ENCODE measurements around the gene GUCA2B.

Gene GUCA2B

GRCh38 chr1:42152907-42153600 lies at the start of gene GUCA2B:
TSS of gene GUCA2B (plus strand) at chr1:42153410. CDS start at chr1:42153451, 41 bp downstream.
- no peak for DNase-seq

DNA sequence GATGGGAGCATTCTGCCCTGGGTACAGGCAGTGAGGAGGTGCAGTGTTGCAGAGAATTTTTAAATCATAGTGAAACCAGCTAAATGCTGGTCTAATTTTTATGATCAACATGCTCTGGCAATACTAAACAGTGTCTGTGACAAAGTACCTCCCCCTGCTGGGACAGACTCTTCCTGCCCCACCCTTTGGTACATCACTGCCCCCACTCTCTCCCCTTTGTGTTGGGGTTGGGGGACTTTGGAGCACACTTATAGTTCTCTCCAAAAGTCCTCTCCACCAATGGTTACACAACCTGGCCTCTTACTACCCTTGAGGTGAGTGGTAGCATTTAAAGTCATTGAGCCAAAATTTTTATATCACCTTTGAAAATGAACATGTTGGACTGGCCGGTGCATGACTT lies 48.2 kb upstream of the GUCA2B start:
- DNase-seq = no peak

- no peak for DNase-seq
Measured at GRCh38 chr1:42108309-42108708, 44.9 kb upstream of the GUCA2B start.

- no peak for DNase-seq
Measured at GRCh38 chr1:42109600-42109999, 43.6 kb upstream of the GUCA2B start.

DNA sequence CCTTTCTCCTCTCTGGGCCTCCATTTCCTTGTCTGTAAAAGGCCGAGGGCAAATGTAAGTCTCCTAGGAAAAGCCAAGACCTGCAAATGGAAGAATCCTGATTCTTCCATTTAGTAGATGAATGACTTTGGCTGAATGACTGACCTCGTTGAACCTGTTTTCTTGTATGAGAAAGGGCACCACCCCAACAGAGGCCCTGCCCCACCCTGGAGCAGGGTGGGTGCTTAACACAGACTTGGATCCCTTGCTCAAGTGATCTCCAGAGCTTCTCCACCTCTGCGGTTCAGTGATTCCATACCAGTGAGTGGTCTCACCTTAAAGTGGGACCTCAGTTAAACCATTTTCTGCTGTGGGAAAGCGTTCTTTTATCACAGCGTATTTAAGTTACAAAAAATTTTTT lies 39.0 kb upstream of the GUCA2B start:
- DNase-seq = no peak

DNA sequence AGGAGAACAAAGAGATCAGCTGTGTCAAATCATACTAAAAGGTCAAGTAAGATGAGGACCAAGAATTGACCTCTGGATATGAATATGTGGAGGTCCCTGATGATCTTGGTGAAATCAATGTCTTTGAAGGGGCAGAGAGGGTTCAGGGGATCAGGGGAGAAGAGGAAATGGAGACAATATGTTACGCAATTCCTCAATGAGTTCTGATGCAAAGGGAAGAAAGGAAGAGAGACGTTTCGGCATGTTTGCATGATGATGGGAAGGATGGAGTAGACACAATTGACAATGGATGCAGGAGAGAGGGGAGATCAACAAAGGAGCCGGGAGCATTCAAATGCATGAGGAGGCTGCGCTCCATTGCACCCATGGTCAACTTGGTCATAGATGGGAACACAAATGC lies 36.0 kb upstream of the GUCA2B start:
- no peak for DNase-seq

DNA sequence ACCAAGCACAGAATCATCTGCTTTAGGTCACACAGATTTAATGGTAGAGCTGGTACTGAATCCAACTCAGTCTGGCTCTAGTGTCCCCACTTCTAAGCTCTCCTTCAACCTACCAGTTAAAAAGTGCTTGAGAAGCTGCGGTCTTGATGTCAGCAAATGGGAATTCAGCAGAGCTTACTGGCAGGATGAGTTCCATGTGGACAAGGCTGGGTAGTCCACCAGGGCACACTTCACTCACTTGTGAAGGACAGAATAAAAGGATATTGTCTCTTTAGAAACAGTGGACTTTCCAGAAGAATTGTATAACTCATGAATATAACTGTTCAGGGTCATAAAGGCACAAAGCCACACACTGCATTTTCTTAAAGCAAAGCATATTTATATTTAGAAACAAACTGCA lies 35.1 kb upstream of the GUCA2B start:
- DNase-seq = no peak

GRCh38 chr1:42122408-42122807 lies 30.8 kb upstream of the GUCA2B start:
- DNase-seq = no peak

- DNase-seq = no peak
Measured at GRCh38 chr1:42125552-42125951, 27.7 kb upstream of the GUCA2B start.

DNA sequence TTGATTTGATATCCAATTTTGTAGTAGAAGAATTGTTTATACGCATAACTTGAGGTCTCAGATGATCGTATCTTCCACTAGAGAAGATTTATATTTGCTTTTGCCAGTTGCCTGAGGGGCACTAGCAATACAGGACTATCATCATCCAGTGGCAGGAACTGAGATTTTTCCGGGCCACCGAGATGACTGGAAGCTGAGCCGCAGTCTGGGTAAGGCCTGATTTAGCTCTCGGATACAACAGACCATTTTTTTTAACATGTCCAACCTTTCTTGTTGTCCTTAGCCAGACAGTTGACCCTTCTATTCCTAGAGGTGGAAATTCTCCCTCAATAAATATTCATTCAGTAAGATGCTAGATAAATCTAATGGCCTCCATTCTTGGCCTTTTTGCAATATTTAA lies 25.4 kb upstream of the GUCA2B start:
- DNase-seq = no peak

- no peak for DNase-seq
Measured at GRCh38 chr1:42128499-42128898, 24.7 kb upstream of the GUCA2B start.

DNA sequence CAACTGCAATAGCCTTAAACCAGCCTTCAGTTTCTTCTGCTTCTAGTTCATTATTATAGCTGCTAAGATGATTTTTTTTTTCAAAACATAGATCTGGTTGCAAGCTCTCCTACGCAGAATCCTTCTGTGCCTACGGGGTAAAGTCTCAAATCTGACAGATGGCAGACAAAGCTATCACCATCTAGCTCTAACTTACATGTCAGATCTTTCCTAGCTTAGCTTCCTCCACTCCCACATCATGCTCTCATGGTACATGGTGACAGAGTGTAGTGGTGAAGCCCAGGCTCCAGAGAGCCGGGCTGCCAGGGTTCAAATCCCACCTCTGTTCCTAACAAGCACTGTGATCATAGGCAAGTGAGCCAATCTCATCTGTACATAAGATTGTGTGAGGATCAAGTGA lies 24.2 kb upstream of the GUCA2B start:
- DNase-seq = no peak

DNA sequence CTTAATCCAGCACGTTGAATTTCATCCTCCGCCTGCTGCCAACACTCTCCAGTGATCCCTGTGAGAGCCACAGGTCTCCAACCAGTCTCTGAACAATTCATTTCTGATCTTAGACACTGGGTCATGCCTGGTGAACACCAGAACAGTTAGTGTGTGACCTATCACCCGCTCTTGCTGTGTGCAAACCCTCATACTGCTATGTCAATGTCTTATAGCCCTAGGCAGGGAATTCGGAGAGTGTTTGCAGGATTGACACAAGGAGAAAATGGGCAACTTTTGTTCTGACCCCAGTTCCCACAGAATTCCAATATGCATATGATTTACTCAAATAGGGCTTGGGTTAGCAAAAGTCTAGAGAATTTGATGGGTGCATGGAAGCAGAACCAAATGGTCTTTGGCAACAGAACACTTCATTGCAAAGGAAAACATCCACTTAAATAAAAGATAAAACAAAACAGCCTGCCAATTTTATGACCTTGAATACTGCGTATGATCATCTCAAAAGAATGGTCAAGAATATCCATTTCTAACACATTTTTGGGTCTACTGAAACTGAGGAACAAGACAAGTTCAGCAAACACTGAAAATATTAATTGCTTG lies 23.0 kb upstream of the GUCA2B start:
- DNase-seq = no peak

- no peak for DNase-seq
Measured at GRCh38 chr1:42133390-42133789, 19.8 kb upstream of the GUCA2B start.

DNA sequence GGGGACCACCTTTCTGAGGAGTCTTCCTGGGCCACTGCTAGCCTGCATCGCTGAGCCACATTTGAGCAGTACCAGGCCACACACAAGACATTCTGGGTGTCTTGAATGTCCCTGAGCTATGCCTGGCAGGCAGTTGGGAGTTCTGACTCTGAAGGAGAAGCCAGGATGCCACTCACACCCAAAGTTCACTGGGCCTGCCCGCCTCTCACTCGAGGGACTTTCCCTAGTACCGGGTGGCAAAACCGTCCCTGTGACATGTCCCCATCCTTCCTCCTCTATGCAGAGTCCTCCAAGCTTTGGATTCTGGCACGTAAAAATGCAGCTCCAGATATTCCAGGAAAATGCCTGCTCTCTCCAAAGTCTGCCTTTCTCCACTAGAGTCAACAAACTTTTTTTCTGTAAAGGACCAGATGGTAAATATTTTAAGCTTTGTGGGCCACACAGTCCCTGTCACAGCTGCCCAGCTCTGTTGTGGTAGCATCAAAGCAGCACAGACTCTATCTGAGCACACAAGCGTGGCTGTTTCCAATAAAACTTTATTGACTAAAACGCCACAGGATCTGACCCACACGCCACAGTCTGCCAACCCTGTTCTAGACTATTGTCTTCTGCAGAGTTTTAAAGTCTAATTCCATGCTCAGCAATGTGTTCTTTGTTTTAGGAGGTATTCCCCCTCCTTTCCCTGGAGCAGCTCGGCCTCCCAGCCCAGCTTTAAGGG lies 19.2 kb upstream of the GUCA2B start:
- no peak for DNase-seq

- no peak for DNase-seq
Measured at GRCh38 chr1:42135426-42135825, 17.8 kb upstream of the GUCA2B start.

DNA sequence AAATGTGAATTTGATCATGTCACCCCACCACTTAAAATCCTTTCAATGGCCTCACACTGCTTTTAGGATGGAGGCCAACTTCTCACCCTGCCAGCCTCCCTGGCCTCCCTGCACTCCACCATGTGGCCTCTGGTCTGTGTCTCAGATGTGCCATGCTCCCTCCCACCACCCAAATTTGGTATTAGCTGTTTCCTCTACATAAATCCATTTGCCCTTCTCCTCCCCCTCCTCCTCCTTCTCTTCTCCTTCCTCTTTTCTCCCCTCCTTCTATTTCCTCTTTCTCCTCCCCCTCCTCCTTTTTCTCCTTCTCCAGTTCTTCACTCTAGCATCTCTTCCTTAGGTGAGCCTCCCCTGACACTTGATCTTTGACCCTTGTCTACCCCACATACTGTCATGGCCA lies 16.7 kb upstream of the GUCA2B start:
- DNase-seq = no peak

DNA sequence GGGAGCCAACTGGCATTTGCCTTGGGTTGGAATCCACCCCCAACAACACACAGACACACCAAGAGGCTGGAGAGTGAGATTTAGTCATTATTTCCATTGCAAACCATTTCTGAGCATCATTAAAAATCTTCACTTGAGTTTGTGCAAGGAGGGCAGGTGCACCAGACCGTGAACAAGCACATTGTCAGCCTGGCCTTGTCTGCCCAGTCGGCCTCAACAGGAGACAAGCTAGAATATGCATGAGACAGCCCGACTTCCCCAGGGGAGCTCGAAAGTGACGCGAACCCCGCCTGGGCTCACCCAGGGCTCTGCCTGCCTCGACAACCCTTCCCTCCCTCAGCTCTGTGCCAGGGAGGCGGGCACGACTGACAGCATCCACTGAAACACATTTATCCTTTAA lies 15.4 kb upstream of the GUCA2B start:
- DNase-seq = no peak

DNA sequence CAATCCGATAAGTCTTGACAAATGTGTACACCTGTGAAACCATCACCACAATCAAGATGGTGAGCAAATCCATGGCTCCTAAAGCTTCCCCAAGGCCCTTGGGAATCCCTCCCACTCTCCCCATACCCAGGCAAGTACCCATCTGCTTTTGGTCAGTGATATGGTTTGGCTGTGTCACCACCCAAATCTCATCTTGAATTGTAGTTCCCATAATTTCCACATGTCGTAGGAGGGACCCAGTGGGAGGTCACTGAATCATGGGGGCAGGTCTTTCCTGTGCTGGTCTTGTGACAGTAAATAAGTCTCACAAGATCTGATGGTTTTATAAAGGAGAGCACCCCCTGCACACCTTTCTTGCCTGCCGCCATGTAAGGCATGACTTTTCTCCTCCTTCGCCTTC lies 14.6 kb upstream of the GUCA2B start:
- no peak for DNase-seq

- DNase-seq = no peak
Measured at GRCh38 chr1:42139444-42139843, 13.8 kb upstream of the GUCA2B start.

DNA sequence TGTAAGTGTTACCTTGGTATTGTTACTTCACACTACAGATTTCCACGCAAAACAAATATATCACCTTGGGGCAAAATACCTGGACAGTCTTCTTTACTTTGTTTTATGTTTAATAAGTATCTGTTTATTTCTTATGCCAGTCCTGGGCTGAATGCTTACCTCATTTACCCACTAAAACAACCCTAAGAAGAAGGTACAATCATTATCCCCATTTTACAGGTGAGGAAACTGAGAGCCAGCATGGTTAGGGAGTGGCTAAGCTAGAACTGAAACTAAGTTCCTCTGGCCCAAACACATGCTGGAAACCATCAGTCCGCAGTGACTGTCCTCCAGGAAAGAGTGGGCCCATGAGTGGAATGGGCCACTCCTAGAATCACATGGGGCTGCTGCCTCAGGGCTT lies 13.0 kb upstream of the GUCA2B start:
- no peak for DNase-seq

DNA sequence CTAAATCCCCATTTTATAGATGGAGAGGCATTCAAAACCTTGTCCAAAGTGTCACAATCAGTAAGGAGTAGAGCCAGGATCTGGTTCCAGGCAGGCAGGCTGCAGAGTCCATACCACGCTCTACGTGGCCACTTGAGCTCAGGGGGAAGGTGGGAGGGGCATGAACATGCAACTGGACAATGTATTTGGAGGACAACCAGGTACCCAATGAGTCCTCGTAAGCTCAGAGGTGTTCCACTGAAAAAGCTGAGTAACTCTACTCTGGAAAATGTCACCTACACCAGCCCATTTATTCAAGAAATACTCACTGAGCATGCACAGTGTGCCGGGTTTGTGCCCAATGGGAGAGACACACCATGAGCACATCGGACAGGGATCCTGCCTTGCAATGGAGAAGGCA lies 11.2 kb upstream of the GUCA2B start:
- DNase-seq = no peak

- DNase-seq = no peak
Measured at GRCh38 chr1:42142894-42143675, 10.1 kb upstream of the GUCA2B start.

Data from GOT3 (cell line).